Endometrium (tissue), 2 donors: ENCODE measurements around the gene SMIM44.

ENCODE experiments used
- FAIRE-seq: peaks from 2 replicates; lab custom pipeline; 2012; peaks lifted over from hg19 to GRCh38; lab: Jason Lieb, UNC
- donor health status: control.
- donor health status: control.

Gene SMIM44

GRCh38 chr19:3434630-3435553 lies 48.3 kb downstream of the SMIM44 start:
- FAIRE-seq, result peak; percentile 18

GRCh38 chr19:3433805-3434540 lies 49.3 kb downstream of the SMIM44 start:
- FAIRE-seq, result no peak

DNA sequence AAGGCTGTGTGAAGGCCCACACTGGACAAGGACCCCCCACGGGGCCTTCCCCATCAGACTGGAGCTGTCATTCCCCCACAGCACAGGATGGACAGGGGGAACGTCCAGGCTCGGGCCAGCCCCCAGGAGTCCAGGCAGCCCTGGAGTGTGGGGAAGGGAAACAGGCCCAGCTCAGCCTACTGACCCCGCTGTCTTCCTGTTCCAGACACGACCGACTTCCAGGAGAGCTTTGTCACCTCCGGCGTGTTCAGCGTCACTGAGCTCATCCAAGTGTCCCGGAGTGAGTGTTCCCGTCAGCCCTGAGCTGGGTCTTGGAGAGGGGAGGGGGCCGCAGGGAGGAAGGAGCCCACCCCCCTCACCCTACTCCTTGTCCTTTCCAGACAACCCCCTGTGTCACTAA lies 49.9 kb downstream of the SMIM44 start:
- FAIRE-seq, result no peak
